ENCODE data around the gene C6.

The C6 gene

GRCh38 chr5:41213340-41213739, at the start of gene C6:
Gene C6, minus strand, starts transcription at chr5:41213532. Its CDS starts 10,302 bp downstream, at chr5:41203230.
- Histone ChIP-seq H3K9me3 (ENCODE audit: control insufficient read depth, insufficient read depth, low read length) (no peaks in the 10 kb centered on the region), H3K4me3 (ENCODE audit: low read length) (no peak within 1 kb of the TSS), H3F3A (ENCODE audit: control insufficient read depth, insufficient read depth) (no peaks in the 10 kb centered on the region), H3K27me3 (ENCODE audit: control insufficient read depth, low read length) (no peaks in the 10 kb centered on the region), H3K79me2 (ENCODE audit: control insufficient read depth, low read length) (no peaks in the 10 kb centered on the region), H3K27ac (ENCODE audit: low read depth, low read length) (no peak within 1 kb of the TSS), H4K20me1 (ENCODE audit: control insufficient read depth, insufficient read depth, low read depth, low read length) (no peaks in the 10 kb centered on the region), H3K9me2 (replicated peaks; ENCODE audit: control insufficient read depth, low read length) (no peaks in the 10 kb centered on the region), H3K4me2 (ENCODE audit: low read length) (no peak within 1 kb of the TSS), H3K4me1 (ENCODE audit: control insufficient read depth, low read length) (no peaks in the 10 kb centered on the region), H3K36me3 (ENCODE audit: control insufficient read depth, low read length) (no peaks in the 10 kb centered on the region)
- TF ChIP-seq EZH2phosphoT487 (IDR thresholded peaks at IDR 0.05; ENCODE audit: borderline replicate concordance, low read length) (no peak), CTCF (IDR thresholded peaks at IDR 0.05; ENCODE audit: low read depth, low read length, poor library complexity, severe bottlenecking) (no peak)

- Histone ChIP-seq H3K27me3 (ENCODE audit: control insufficient read depth, low read length) (no peaks in the 10 kb centered on the region), H3K4me2 (ENCODE audit: low read length) (no peak overlapping the region), H3F3A (ENCODE audit: control insufficient read depth, insufficient read depth) (no peaks in the 10 kb centered on the region), H3K27ac (ENCODE audit: low read depth, low read length) (no peak overlapping the region), H3K79me2 (ENCODE audit: control insufficient read depth, low read length) (no peaks in the 10 kb centered on the region), H3K36me3 (ENCODE audit: control insufficient read depth, low read length) (no peaks in the 10 kb centered on the region), H3K9me3 (ENCODE audit: control insufficient read depth, insufficient read depth, low read length) (no peaks in the 10 kb centered on the region), H4K20me1 (ENCODE audit: control insufficient read depth, insufficient read depth, low read depth, low read length) (no peaks in the 10 kb centered on the region), H3K4me1 (ENCODE audit: control insufficient read depth, low read length) (no peaks in the 10 kb centered on the region), H3K9me2 (replicated peaks; ENCODE audit: control insufficient read depth, low read length) (no peaks in the 10 kb centered on the region), H3K4me3 (ENCODE audit: low read length) (no peak overlapping the region)
- TF ChIP-seq CTCF (IDR thresholded peaks at IDR 0.05; ENCODE audit: low read depth, low read length, poor library complexity, severe bottlenecking) (no peak), EZH2phosphoT487 (IDR thresholded peaks at IDR 0.05; ENCODE audit: borderline replicate concordance, low read length) (no peak)
Observed at GRCh38 chr5:41256400-41256799, 43.1 kb upstream of the C6 start.

GRCh38 chr5:41253109-41253508, 39.8 kb upstream of the C6 start:
- Histone ChIP-seq H3K27ac (ENCODE audit: low read depth, low read length) (no peak overlapping the region), H3F3A (ENCODE audit: control insufficient read depth, insufficient read depth) (no peaks in the 10 kb centered on the region), H3K9me3 (ENCODE audit: control insufficient read depth, insufficient read depth, low read length) (no peaks in the 10 kb centered on the region), H3K9me2 (replicated peaks; ENCODE audit: control insufficient read depth, low read length) (no peaks in the 10 kb centered on the region), H3K27me3 (ENCODE audit: control insufficient read depth, low read length) (no peaks in the 10 kb centered on the region), H3K36me3 (ENCODE audit: control insufficient read depth, low read length) (no peaks in the 10 kb centered on the region), H3K4me1 (ENCODE audit: control insufficient read depth, low read length) (no peaks in the 10 kb centered on the region), H4K20me1 (ENCODE audit: control insufficient read depth, insufficient read depth, low read depth, low read length) (no peaks in the 10 kb centered on the region), H3K4me3 (ENCODE audit: low read length) (no peak overlapping the region), H3K79me2 (ENCODE audit: control insufficient read depth, low read length) (no peaks in the 10 kb centered on the region), H3K4me2 (ENCODE audit: low read length) (no peak overlapping the region)
- TF ChIP-seq EZH2phosphoT487 (IDR thresholded peaks at IDR 0.05; ENCODE audit: borderline replicate concordance, low read length): no peak
- no peak for TF ChIP-seq CTCF (IDR thresholded peaks at IDR 0.05; ENCODE audit: low read depth, low read length, poor library complexity, severe bottlenecking)

GRCh38 chr5:41252036-41252435, 38.7 kb upstream of the C6 start:
- H3K4me1 ChIP-seq (ENCODE audit: control insufficient read depth, low read length): no peaks in the 10 kb centered on the region
- H3K36me3 ChIP-seq (ENCODE audit: control insufficient read depth, low read length): no peaks in the 10 kb centered on the region
- no peaks in the 10 kb centered on the region for H3K9me3 ChIP-seq (ENCODE audit: control insufficient read depth, insufficient read depth, low read length)
- no peak overlapping the region for H3K4me2 ChIP-seq (ENCODE audit: low read length)
- H3K9me2 ChIP-seq (replicated peaks; ENCODE audit: control insufficient read depth, low read length): no peaks in the 10 kb centered on the region
- no peaks in the 10 kb centered on the region for H3K27me3 ChIP-seq (ENCODE audit: control insufficient read depth, low read length)
- H3K27ac ChIP-seq (ENCODE audit: low read depth, low read length): no peak overlapping the region
- TF ChIP-seq CTCF (IDR thresholded peaks at IDR 0.05; ENCODE audit: low read depth, low read length, poor library complexity, severe bottlenecking): no peak
- TF ChIP-seq EZH2phosphoT487 (IDR thresholded peaks at IDR 0.05; ENCODE audit: borderline replicate concordance, low read length): no peak
- H3K4me3 ChIP-seq (ENCODE audit: low read length): no peak overlapping the region
- H3K79me2 ChIP-seq (ENCODE audit: control insufficient read depth, low read length): no peaks in the 10 kb centered on the region
- no peaks in the 10 kb centered on the region for H3F3A ChIP-seq (ENCODE audit: control insufficient read depth, insufficient read depth)
- no peaks in the 10 kb centered on the region for H4K20me1 ChIP-seq (ENCODE audit: control insufficient read depth, insufficient read depth, low read depth, low read length)

All from DOHH2 (cell line).